Measurements from ENCODE around the gene GRM8.
"Not testable (repeated sequence)": the region's sequence is repeated elsewhere in the genome, so short reads cannot be mapped to it uniquely, and the experiment has no call there.

The GRM8 gene

GRCh38 chr7:126905255-126905654, 347.5 kb downstream of the GRM8 start:
- DNase-seq, result not testable (repeated sequence)

DNA sequence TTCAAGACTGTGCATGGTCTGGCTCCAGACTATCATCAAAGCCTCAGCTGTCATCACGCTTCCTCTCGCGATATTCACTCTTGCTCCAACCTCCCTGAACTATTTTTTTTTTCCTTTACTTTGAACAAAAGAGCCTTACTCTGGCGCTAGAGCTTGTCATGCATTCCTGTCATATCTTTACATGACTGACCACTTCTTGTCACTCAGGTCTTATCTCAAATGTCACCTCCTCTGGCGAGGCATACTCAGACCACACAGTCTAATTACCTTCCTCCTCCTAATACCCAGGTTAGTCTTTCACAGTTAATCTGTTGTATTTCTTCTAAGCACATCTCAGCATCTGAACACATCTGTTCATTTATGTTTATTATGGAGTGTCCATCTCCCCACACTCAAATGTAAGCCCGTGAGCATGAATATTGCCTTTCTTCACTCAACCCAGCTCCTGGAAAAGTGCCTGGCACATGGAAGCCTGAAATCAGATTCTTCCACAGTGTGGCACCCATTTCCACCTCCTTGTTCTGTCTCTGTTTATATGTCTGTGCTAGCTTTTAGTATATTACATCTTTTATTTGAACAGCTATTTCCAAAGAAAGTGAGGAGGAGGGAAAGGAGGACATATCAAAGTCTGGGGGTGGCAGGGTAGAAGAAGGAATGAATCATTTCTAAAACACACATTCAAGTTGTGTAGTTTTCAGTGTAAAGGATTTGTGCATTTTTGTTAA, 351.5 kb downstream of the GRM8 start:
- not testable (repeated sequence) for DNase-seq

- DNase-seq, result not testable (repeated sequence)
Measured at GRCh38 chr7:126887980-126888379, 364.8 kb downstream of the GRM8 start.

GRCh38 chr7:126887560-126887959, 365.2 kb downstream of the GRM8 start:
- DNase-seq, result not testable (repeated sequence)

- not testable (repeated sequence) for DNase-seq
Measured at GRCh38 chr7:126882730-126883129, 370.0 kb downstream of the GRM8 start.

GRCh38 chr7:126881908-126882307, 370.8 kb downstream of the GRM8 start:
- DNase-seq, result not testable (repeated sequence)

DNA sequence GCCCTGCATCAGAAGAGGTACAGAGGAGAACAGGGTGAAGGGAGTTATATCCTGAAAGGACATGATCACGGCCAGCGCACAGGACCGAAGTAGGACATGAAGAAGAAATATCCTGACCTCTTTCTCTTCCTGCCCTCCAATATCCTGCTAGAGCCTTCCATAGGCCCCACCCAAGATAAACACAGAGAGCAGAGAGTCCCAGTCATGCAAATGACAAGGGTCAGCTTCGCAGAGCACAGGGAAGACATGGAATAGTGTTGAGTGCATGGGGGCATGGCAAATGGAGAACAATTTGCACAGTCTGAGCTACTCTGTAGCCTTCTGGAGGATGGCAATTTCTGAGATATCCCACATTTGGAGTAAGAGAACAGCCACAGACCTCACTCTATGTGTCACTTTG, 371.4 kb downstream of the GRM8 start:
- DNase-seq, result no peak

GRCh38 chr7:126876536-126876935, 376.2 kb downstream of the GRM8 start:
- DNase-seq, result not testable (repeated sequence)

- DNase-seq, result no peak
Measured at GRCh38 chr7:126856691-126857291, 395.9 kb downstream of the GRM8 start.

DNA sequence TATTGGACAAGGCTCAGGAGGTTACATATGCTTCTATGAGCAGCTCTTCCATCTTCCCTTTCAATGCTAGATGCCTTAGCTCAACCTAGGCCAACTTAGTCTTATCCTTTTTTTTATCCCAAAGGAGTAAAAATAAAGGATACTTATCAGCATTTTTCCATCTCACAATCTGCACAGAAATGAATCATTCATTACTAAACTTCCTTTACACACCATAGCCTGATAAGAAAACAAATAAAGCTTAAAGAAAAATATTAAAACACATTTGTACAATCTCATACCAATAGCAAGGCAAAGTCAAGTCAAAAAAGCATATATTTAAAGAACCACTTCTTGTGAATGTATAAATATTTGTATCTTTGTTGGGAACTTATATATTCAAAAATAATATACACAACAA, 407.4 kb downstream of the GRM8 start:
- DNase-seq, result no peak

DNA sequence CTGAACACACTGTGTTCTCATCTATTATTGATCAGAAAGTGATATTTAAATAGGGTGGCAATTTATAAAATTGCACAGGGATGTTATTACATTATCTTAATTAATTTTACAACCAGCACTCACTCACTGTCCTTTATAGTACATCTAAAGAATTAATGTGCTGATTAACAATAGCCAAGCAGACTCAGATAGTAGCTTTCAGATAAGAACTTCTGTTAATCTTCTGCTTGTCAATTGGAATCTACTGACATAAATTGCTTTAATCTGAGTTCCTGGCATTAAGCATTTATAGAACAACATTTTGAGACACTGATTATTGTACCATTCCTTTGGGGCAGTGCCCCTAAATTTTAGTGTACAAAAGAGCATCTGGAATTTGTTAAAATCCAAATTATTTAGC, 408.9 kb downstream of the GRM8 start:
- no peak for DNase-seq

- DNase-seq, result no peak
Measured at GRCh38 chr7:126843336-126843735, 409.4 kb downstream of the GRM8 start.

GRCh38 chr7:126842451-126842850, 410.3 kb downstream of the GRM8 start:
- no peak for DNase-seq

GRCh38 chr7:126840869-126841268, 411.9 kb downstream of the GRM8 start:
- DNase-seq, result no peak

- no peak for DNase-seq
Measured at GRCh38 chr7:126839624-126840023, 413.1 kb downstream of the GRM8 start.

DNA sequence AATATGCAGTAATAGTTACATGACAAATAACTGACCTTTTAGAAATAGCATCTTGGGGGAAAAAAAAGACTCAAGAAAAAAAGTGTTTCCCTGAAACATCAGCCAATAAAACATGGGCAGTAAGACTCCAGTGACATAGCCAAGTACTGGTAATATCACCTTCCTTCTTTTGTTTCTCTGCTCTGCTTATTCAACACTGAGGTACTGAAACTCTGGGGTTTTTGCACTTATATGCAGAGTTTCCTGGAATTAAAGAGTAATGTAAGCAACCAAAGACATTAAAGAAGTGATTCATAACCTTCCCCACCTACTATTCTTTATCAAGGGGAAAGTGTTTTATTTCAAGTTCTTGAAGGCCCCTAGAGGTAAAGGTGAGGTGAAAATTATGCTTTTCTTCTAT, 414.5 kb downstream of the GRM8 start:
- DNase-seq, result no peak

DNA sequence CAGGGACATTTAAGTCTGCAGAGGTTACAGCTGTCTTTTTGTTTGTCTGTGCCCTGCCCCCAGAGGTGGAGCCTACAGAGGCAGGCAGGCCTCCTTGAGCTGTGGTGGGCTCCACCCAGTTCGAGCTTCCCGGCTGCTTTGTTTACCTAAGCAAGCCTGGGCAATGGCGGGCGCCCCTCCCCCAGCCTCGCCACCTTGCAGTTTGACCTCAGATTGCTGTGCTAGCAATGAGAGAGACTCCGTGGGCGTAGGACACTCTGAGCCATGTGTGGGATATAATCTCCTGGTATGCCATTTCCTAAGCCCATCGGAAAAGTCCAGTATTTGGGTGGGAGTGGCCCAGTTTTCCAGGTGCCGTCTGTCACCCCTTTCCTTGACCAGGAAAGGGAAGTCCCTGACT, 421.5 kb downstream of the GRM8 start:
- DNase-seq, result not testable (repeated sequence)

GRCh38 chr7:126820925-126821324, 431.8 kb downstream of the GRM8 start:
- no peak for DNase-seq

DNA sequence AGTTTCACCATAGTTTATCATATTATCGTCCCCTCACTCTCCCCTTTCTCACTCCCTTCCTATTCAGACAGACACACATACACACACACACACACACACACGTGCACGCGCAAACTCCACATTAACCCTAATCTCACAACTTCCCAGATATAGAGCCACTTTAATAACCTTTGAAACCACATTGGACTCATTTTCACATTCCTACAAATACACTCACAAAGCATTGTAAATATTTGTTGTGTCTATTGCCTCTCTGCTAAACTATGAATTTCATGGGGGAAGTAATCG, 433.6 kb downstream of the GRM8 start:
- DNase-seq, result no peak

DNA sequence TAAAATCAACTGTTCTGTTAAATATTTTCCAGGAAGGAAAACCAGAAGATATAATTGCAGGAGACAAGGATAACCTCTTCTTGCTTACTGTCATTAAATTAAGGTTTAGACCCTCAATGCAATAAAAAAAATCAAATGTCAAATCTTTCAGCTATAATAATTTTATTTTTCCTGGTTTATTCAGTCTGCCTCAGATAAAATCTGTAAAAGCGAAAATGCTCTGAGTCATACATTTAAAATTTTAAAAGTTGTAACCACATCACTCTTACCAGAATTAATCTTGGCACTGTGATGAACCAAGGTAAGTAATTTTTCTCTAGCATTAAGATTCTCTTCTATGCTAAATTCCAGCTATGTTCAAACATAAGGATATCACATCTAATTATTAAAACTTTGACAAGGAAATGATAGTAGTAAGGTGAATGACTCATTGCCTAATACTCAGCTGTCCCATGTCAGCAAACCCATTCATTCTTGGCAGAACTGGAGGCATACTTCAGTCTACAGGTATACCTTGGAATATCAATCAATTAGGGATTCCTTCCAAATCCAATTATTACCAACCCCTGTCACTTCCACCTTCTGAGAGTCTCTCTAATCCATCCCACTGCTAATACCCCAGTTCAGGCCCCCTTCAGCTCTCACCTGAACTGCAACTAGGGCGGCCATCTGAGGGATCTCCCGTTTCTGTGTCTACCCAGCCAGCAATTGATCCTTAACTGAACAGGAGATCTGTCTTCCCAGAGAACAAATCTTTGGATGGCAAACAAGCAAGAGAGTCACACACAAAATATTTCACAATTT, 434.1 kb downstream of the GRM8 start:
- DNase-seq, result no peak

DNA sequence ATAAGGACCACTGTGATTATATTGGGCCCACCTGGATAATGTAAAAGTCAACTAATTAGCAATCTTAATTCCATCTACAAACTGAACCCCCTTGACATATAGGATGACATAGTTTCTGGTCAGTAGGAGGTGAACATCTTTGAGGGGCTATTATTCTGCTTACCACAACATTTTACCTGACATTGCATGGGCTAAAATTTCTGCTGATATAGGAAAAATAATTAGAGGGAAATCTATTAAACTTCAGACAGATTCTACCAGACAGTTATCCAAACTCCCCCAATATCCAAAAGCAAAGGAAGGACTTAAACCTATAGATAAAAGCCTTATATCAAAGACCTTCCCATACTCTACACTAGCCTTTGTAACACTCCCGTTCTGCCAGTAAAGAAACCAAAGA, 443.6 kb downstream of the GRM8 start:
- no peak for DNase-seq

DNA sequence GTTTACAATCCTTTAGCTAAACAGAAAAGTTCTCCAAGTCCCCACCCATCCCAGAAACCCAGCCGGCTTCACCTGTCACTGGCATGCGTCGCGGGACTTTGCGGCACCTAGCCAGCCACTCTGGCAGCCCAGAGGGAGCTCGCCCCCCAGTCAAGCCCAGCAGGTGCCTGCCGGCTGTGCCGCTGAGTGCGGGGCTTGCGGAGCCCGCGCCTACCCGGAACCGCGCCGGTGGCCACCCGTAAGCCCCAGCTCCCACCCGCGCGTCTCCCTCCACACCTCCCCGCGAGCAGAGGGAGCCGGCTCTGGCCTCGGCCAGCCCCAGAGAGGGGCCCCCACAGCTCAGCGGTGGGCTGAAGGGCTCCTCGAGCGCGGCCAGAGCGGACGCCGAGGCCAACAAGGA, 446.1 kb downstream of the GRM8 start:
- no peak for DNase-seq

- DNase-seq, result no peak
Measured at GRCh38 chr7:126805351-126805750, 447.4 kb downstream of the GRM8 start.

DNA sequence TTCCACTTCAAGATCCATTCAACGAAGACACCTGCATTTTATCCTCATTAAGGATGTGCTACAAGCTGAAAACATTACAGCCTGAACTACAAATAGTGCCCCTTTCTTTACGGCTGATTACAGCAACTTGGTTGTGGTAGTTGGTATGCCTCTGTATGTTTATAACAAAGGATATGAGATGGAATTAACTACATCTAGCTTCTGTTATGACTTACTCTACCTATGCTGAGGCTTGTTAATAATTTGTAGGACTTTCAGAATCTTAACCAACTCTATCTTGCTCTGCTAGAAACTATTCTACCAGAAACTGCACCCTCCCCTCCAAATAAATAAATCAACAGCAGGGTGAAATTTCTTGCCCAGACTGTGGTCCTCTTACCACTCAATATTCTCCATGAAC, 448.1 kb downstream of the GRM8 start:
- DNase-seq, result no peak

All from stimulated activated naive CD4-positive, alpha-beta T cell (primary cell).